NCI-H446 (cell line): ENCODE data around the gene MARCHF10.

ENCODE experiments used
- DNase-seq, 2 experiments: peaks; one replicate each; lab custom pipeline; 2025; lab: John Stamatoyannopoulos, UW

Gene MARCHF10

GRCh38 chr17:62717889-62718288, 90.2 kb downstream of the MARCHF10 start:
- no peak for DNase-seq

GRCh38 chr17:62717589-62717855, 90.6 kb downstream of the MARCHF10 start:
- DNase-seq = no peak

- DNase-seq = no peak
These were observed 91.1 kb downstream of the MARCHF10 start for GRCh38 chr17:62716834-62717588.

GRCh38 chr17:62715882-62716390, 92.2 kb downstream of the MARCHF10 start:
- no peak for DNase-seq

GRCh38 chr17:62714016-62714777, 93.9 kb downstream of the MARCHF10 start:
- no peak for DNase-seq

GRCh38 chr17:62713086-62713881, 94.8 kb downstream of the MARCHF10 start:
- no peak for DNase-seq

- DNase-seq = peak in 1 of 2 experiments; percentile 51
These were observed 95.9 kb downstream of the MARCHF10 start for GRCh38 chr17:62712171-62712581.

- DNase-seq = no peak
These were observed 99.5 kb downstream of the MARCHF10 start for GRCh38 chr17:62708587-62708986.

GRCh38 chr17:62707425-62707739, 100.7 kb downstream of the MARCHF10 start:
- no peak for DNase-seq

- no peak for DNase-seq
These were observed 101.3 kb downstream of the MARCHF10 start for GRCh38 chr17:62706598-62707424.

- DNase-seq = no peak
These were observed 102.1 kb downstream of the MARCHF10 start for GRCh38 chr17:62705778-62706597.

- no peak for DNase-seq
These were observed 102.8 kb downstream of the MARCHF10 start for GRCh38 chr17:62705156-62705777.

GRCh38 chr17:62704381-62704971, 103.6 kb downstream of the MARCHF10 start:
- DNase-seq = no peak

GRCh38 chr17:62703776-62704380, 104.2 kb downstream of the MARCHF10 start:
- peak in 1 of 2 experiments; percentile 68 for DNase-seq

GRCh38 chr17:62703261-62703775, 104.8 kb downstream of the MARCHF10 start:
- no peak for DNase-seq

GRCh38 chr17:62702746-62703260, 105.3 kb downstream of the MARCHF10 start:
- DNase-seq = no peak

- no peak for DNase-seq
These were observed 106.4 kb downstream of the MARCHF10 start for GRCh38 chr17:62701706-62702085.

GRCh38 chr17:62700964-62701705, 107.0 kb downstream of the MARCHF10 start:
- DNase-seq = no peak
